Measurements from ENCODE around the gene NMNAT3.
"Not testable (repeated sequence)": the region's sequence is repeated elsewhere in the genome, so short reads cannot be mapped to it uniquely, and the experiment has no call there.

Gene NMNAT3

GRCh38 chr3:139586420-139587017 is 91.3 kb downstream of the NMNAT3 start:
- Histone ChIP-seq H3F3A (ENCODE audit: control insufficient read depth, insufficient read depth) (no peaks in the 10 kb centered on the region), H3K79me2 (ENCODE audit: control insufficient read depth, low read length) (no peaks in the 10 kb centered on the region), H3K27ac (ENCODE audit: low read depth, low read length) (no peak overlapping the region), H3K27me3 (ENCODE audit: control insufficient read depth, low read length) (peaks cover 5% of the 10 kb centered on the region; the same call in 1 of the 2 replicates), H3K9me3 (ENCODE audit: control insufficient read depth, insufficient read depth, low read length) (no peaks in the 10 kb centered on the region), H3K36me3 (ENCODE audit: control insufficient read depth, low read length) (no peaks in the 10 kb centered on the region), H4K20me1 (ENCODE audit: control insufficient read depth, insufficient read depth, low read depth, low read length) (no peaks in the 10 kb centered on the region), H3K4me1 (ENCODE audit: control insufficient read depth, low read length) (no peaks in the 10 kb centered on the region), H3K9me2 (replicated peaks; ENCODE audit: control insufficient read depth, low read length) (no peaks in the 10 kb centered on the region), H3K4me2 (ENCODE audit: low read length) (no peak overlapping the region), H3K4me3 (ENCODE audit: low read length) (no peak overlapping the region)
- TF ChIP-seq CTCF (IDR thresholded peaks at IDR 0.05; ENCODE audit: low read depth, low read length, poor library complexity, severe bottlenecking): no peak
- no peak for TF ChIP-seq EZH2phosphoT487 (IDR thresholded peaks at IDR 0.05; ENCODE audit: borderline replicate concordance, low read length)

- no peaks in the 10 kb centered on the region for H3K9me3 ChIP-seq (ENCODE audit: control insufficient read depth, insufficient read depth, low read length)
- H3K27me3 ChIP-seq (ENCODE audit: control insufficient read depth, low read length): peaks cover 5% of the 10 kb centered on the region; the same call in 1 of the 2 replicates
- no peak overlapping the region for H3K4me3 ChIP-seq (ENCODE audit: low read length)
- H3K36me3 ChIP-seq (ENCODE audit: control insufficient read depth, low read length): no peaks in the 10 kb centered on the region
- TF ChIP-seq CTCF (IDR thresholded peaks at IDR 0.05; ENCODE audit: low read depth, low read length, poor library complexity, severe bottlenecking): no peak
- TF ChIP-seq EZH2phosphoT487 (IDR thresholded peaks at IDR 0.05; ENCODE audit: borderline replicate concordance, low read length): no peak
- H3K4me1 ChIP-seq (ENCODE audit: control insufficient read depth, low read length): no peaks in the 10 kb centered on the region
- H3F3A ChIP-seq (ENCODE audit: control insufficient read depth, insufficient read depth): no peaks in the 10 kb centered on the region
- no peak overlapping the region for H3K4me2 ChIP-seq (ENCODE audit: low read length)
- no peaks in the 10 kb centered on the region for H4K20me1 ChIP-seq (ENCODE audit: control insufficient read depth, insufficient read depth, low read depth, low read length)
- H3K27ac ChIP-seq (ENCODE audit: low read depth, low read length): no peak overlapping the region
- H3K79me2 ChIP-seq (ENCODE audit: control insufficient read depth, low read length): no peaks in the 10 kb centered on the region
- no peaks in the 10 kb centered on the region for H3K9me2 ChIP-seq (replicated peaks; ENCODE audit: control insufficient read depth, low read length)
Observed at GRCh38 chr3:139585820-139586219, 92.0 kb downstream of the NMNAT3 start.

- H4K20me1 ChIP-seq (ENCODE audit: control insufficient read depth, insufficient read depth, low read depth, low read length); H3K4me3 ChIP-seq (ENCODE audit: low read length); H3K27me3 ChIP-seq (ENCODE audit: control insufficient read depth, low read length); H3K9me3 ChIP-seq (ENCODE audit: control insufficient read depth, insufficient read depth, low read length); H3K36me3 ChIP-seq (ENCODE audit: control insufficient read depth, low read length); H3K27ac ChIP-seq (ENCODE audit: low read depth, low read length); H3K9me2 ChIP-seq (replicated peaks; ENCODE audit: control insufficient read depth, low read length); H3K4me2 ChIP-seq (ENCODE audit: low read length); H3K4me1 ChIP-seq (ENCODE audit: control insufficient read depth, low read length); H3F3A ChIP-seq (ENCODE audit: control insufficient read depth, insufficient read depth); H3K79me2 ChIP-seq (ENCODE audit: control insufficient read depth, low read length): not testable (repeated sequence)
Observed at GRCh38 chr3:139583651-139584050, 94.1 kb downstream of the NMNAT3 start.

- Histone ChIP-seq H4K20me1 (ENCODE audit: control insufficient read depth, insufficient read depth, low read depth, low read length) (no peaks in the 10 kb centered on the region), H3K27ac (ENCODE audit: low read depth, low read length) (no peak overlapping the region), H3K27me3 (ENCODE audit: control insufficient read depth, low read length) (no peaks in the 10 kb centered on the region; the same call in 1 of the 2 replicates), H3K4me1 (ENCODE audit: control insufficient read depth, low read length) (no peaks in the 10 kb centered on the region), H3K4me3 (ENCODE audit: low read length) (no peak overlapping the region), H3K9me2 (replicated peaks; ENCODE audit: control insufficient read depth, low read length) (no peaks in the 10 kb centered on the region), H3K4me2 (ENCODE audit: low read length) (no peak overlapping the region), H3K79me2 (ENCODE audit: control insufficient read depth, low read length) (no peaks in the 10 kb centered on the region), H3K9me3 (ENCODE audit: control insufficient read depth, insufficient read depth, low read length) (no peaks in the 10 kb centered on the region), H3F3A (ENCODE audit: control insufficient read depth, insufficient read depth) (no peaks in the 10 kb centered on the region), H3K36me3 (ENCODE audit: control insufficient read depth, low read length) (no peaks in the 10 kb centered on the region)
- TF ChIP-seq EZH2phosphoT487 (IDR thresholded peaks at IDR 0.05; ENCODE audit: borderline replicate concordance, low read length): no peak
- no peak for TF ChIP-seq CTCF (IDR thresholded peaks at IDR 0.05; ENCODE audit: low read depth, low read length, poor library complexity, severe bottlenecking)
Observed at GRCh38 chr3:139578783-139579182, 99.0 kb downstream of the NMNAT3 start.
